Liver (tissue), 3 donors: ENCODE data around the gene ENO3.

Experiments
- FOXA1 ChIP-seq: IDR thresholded peaks from 2 replicates; pipeline ENCODE4 v1.6.1; 2016; ENCODE audit warnings: antibody characterized with exemption
- GABPA ChIP-seq, 2 donors: IDR thresholded peaks in 1 of 2; conservative IDR thresholded peaks in 1 of 2; 2 replicates each; pipeline ENCODE4 v1.6.1; 2016; ENCODE audit warnings: antibody characterized with exemption in 2 of 2, mild to moderate bottlenecking in 1 of 2, moderate library complexity in 1 of 2
- JUND ChIP-seq, 2 donors: IDR thresholded peaks; 2 replicates each; pipeline ENCODE4 v1.6.1; 2016; ENCODE audit warnings: antibody characterized with exemption in 2 of 2
- NR2F2 ChIP-seq: IDR thresholded peaks from 2 replicates; pipeline ENCODE4 v1.6.1; 2016; ENCODE audit warnings: antibody characterized with exemption
- RAD21 ChIP-seq, 2 donors: IDR thresholded peaks; 2 replicates each; pipeline ENCODE4 v1.6.1; 2016; ENCODE audit warnings: antibody characterized with exemption in 2 of 2, mild to moderate bottlenecking in 2 of 2
- REST ChIP-seq: IDR thresholded peaks from 2 replicates; pipeline ENCODE4 v1.6.1; 2016; ENCODE audit warnings: antibody characterized with exemption, mild to moderate bottlenecking
- RXRA ChIP-seq, 2 donors: IDR thresholded peaks; 2 replicates each; pipeline ENCODE4 v1.6.1; 2017 to 2018; ENCODE audit warnings: antibody characterized with exemption in 2 of 2, mild to moderate bottlenecking in 1 of 2
- SP1 ChIP-seq: IDR thresholded peaks from 2 replicates; pipeline ENCODE4 v1.6.1; 2018; ENCODE audit warnings: antibody characterized with exemption, mild to moderate bottlenecking
- TAF1 ChIP-seq: conservative IDR thresholded peaks from 2 replicates; pipeline ENCODE4 v1.6.1; 2016; ENCODE audit warnings: antibody characterized with exemption, mild to moderate bottlenecking
- YY1 ChIP-seq: IDR thresholded peaks from 2 replicates; pipeline ENCODE4 v1.6.1; 2016; ENCODE audit warnings: antibody characterized with exemption, mild to moderate bottlenecking
- TF ChIP-seq, protein P1 (sequence below): fragments of 150-350 bp; IDR thresholded peaks from 2 replicates; pipeline ENCODE4 v1.5.1; 2017; ENCODE audit warnings: improper control_type of control experiment, low read depth, low read length; ENCODE audit not compliant: missing input control
- TF ChIP-seq, protein P2 (sequence below): IDR thresholded peaks from 2 replicates; pipeline ENCODE4 v1.6.1; 2016; ENCODE audit warnings: antibody characterized with exemption
- TF ChIP-seq, protein P3 (sequence below): IDR thresholded peaks from 2 replicates; pipeline ENCODE4 v1.6.1; 2016; ENCODE audit warnings: antibody characterized with exemption
- TF ChIP-seq, protein P4 (sequence below): IDR thresholded peaks from 2 replicates; pipeline ENCODE4 v1.6.1; 2016; ENCODE audit warnings: antibody characterized with exemption
- donor health status: healthy.
- donor health status: healthy.

GRCh38 chr17:5000237-5000639 lies 49.3 kb downstream of the ENO3 start:
- TF ChIP-seq, protein P1, sequence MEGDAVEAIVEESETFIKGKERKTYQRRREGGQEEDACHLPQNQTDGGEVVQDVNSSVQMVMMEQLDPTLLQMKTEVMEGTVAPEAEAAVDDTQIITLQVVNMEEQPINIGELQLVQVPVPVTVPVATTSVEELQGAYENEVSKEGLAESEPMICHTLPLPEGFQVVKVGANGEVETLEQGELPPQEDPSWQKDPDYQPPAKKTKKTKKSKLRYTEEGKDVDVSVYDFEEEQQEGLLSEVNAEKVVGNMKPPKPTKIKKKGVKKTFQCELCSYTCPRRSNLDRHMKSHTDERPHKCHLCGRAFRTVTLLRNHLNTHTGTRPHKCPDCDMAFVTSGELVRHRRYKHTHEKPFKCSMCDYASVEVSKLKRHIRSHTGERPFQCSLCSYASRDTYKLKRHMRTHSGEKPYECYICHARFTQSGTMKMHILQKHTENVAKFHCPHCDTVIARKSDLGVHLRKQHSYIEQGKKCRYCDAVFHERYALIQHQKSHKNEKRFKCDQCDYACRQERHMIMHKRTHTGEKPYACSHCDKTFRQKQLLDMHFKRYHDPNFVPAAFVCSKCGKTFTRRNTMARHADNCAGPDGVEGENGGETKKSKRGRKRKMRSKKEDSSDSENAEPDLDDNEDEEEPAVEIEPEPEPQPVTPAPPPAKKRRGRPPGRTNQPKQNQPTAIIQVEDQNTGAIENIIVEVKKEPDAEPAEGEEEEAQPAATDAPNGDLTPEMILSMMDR: no peak
- no peak for TF ChIP-seq TAF1
- TF ChIP-seq RAD21 (IDR thresholded peaks at IDR 0.05): peak in 1 of 2 donors; percentile 16
- no peak for TF ChIP-seq NR2F2
- no peak for TF ChIP-seq YY1
- TF ChIP-seq, protein P2, sequence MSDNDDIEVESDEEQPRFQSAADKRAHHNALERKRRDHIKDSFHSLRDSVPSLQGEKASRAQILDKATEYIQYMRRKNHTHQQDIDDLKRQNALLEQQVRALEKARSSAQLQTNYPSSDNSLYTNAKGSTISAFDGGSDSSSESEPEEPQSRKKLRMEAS: no peak
- TF ChIP-seq JUND (IDR thresholded peaks at IDR 0.05): no peak
- TF ChIP-seq GABPA (IDR thresholded peaks at IDR 0.05 in 1 of 2, conservative IDR thresholded peaks at IDR 0.05 in 1 of 2): no peak
- TF ChIP-seq, protein P3, sequence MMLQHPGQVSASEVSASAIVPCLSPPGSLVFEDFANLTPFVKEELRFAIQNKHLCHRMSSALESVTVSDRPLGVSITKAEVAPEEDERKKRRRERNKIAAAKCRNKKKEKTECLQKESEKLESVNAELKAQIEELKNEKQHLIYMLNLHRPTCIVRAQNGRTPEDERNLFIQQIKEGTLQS: no peak
- no peak for TF ChIP-seq FOXA1
- TF ChIP-seq RXRA (IDR thresholded peaks at IDR 0.05): no peak
- no peak for TF ChIP-seq REST
- peak; percentile 33 for TF ChIP-seq SP1
- TF ChIP-seq, protein P4, sequence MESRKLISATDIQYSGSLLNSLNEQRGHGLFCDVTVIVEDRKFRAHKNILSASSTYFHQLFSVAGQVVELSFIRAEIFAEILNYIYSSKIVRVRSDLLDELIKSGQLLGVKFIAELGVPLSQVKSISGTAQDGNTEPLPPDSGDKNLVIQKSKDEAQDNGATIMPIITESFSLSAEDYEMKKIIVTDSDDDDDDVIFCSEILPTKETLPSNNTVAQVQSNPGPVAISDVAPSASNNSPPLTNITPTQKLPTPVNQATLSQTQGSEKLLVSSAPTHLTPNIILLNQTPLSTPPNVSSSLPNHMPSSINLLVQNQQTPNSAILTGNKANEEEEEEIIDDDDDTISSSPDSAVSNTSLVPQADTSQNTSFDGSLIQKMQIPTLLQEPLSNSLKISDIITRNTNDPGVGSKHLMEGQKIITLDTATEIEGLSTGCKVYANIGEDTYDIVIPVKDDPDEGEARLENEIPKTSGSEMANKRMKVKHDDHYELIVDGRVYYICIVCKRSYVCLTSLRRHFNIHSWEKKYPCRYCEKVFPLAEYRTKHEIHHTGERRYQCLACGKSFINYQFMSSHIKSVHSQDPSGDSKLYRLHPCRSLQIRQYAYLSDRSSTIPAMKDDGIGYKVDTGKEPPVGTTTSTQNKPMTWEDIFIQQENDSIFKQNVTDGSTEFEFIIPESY: no peak
